CD4-positive, CD25-positive, alpha-beta regulatory T cell (primary cell): ENCODE results near the gene RBBP7. TPM values are rescaled to one million over a fixed set of nuclear protein-coding genes. Genes with fewer than 3 reads are reported as not detected.

ENCODE experiments used
- ATAC-seq, 2 donors: fragments of 150-1000 bp; cut with Tn5 transposase; one replicate each; pipeline ENCODE4 v1.10.0; 2021; ENCODE audit warnings: low read depth in 2 of 2, moderate number of reproducible peaks in 2 of 2, moderate library complexity in 1 of 2
- DNase-seq, 3 donors: peaks; one replicate each; pipeline versions ENCODE4 v3.0.0 to v3.0.0-alpha.2; 2012 to 2022; ENCODE audit warnings: mixed read lengths in 1 of 3
- H3K27ac ChIP-seq: one replicate; pipeline ENCODE4 v1.7.0; 2013; ENCODE audit warnings: mild to moderate bottlenecking, low read length; ENCODE audit not compliant: insufficient read depth, poor library complexity, severe bottlenecking
- H3K27me3 ChIP-seq: one replicate; pipeline ENCODE4 v1.7.0; 2013; ENCODE audit warnings: low read length; ENCODE audit not compliant: control insufficient read depth, insufficient read depth
- H3K36me3 ChIP-seq: one replicate; pipeline ENCODE4 v1.7.0; 2013; ENCODE audit warnings: mild to moderate bottlenecking, low read length, moderate library complexity; ENCODE audit not compliant: control insufficient read depth, insufficient read depth
- H3K4me1 ChIP-seq: 2 replicates; pipeline ENCODE4 v1.7.0; 2013; ENCODE audit warnings: mild to moderate bottlenecking, low read length; ENCODE audit not compliant: insufficient read depth, control insufficient read depth, poor library complexity, severe bottlenecking
- H3K4me3 ChIP-seq: one replicate; pipeline ENCODE4 v1.7.0; 2013; ENCODE audit warnings: low read depth, mild to moderate bottlenecking, low read length, moderate library complexity
- H3K9me3 ChIP-seq, 2 experiments: 1 replicate in 1 of 2; 2 replicates in 1 of 2; pipeline ENCODE4 v1.7.0; 2013; ENCODE audit warnings: low read length in 2 of 2, mild to moderate bottlenecking in 1 of 2, moderate library complexity in 1 of 2; ENCODE audit not compliant: control insufficient read depth in 2 of 2
- H3K27ac Mint-ChIP-seq, 3 donors: one replicate each; pipeline ENCODE4 v1.8.0; 2020 to 2022; ENCODE audit warnings: mild to moderate bottlenecking in 3 of 3, mixed read lengths in 3 of 3, moderate library complexity in 2 of 3
- H3K27me3 Mint-ChIP-seq: one replicate; pipeline ENCODE4 v1.8.0; 2022; ENCODE audit warnings: mild to moderate bottlenecking, mixed read lengths
- H3K36me3 Mint-ChIP-seq: one replicate; pipeline ENCODE4 v1.8.0; 2020; ENCODE audit warnings: mixed read lengths
- H3K4me1 Mint-ChIP-seq, 4 donors: one replicate each; pipeline ENCODE4 v1.8.0; 2020 to 2022; ENCODE audit warnings: mixed read lengths in 4 of 4, mild to moderate bottlenecking in 1 of 4
- H3K4me3 Mint-ChIP-seq, 4 donors: one replicate each; pipeline ENCODE4 v1.8.0; 2020 to 2022; ENCODE audit warnings: mild to moderate bottlenecking in 4 of 4, mixed read lengths in 4 of 4, moderate library complexity in 3 of 4
- H3K9me3 Mint-ChIP-seq, 7 donors: one replicate each; pipeline ENCODE4 v1.8.0; 2020 to 2022; ENCODE audit warnings: mixed read lengths in 7 of 7, mild to moderate bottlenecking in 3 of 7, moderate library complexity in 2 of 7
- polyA plus RNA-seq, 4 donors: library from polyadenylated mRNA; unstranded; fragments of 300-500 nt; fragmentation: Illumina TruSeq; gene quantifications; one replicate each; pipeline ENCODE4 v1.2.3, GENCODE V29; 2021
- total RNA-seq: library from RNA; stranded (reverse); gene quantifications from one replicate; pipeline ENCODE4 v1.2.3, GENCODE V29; 2022

Gene RBBP7
- 120 TPM for total RNA-seq
- 100 to 1,000 TPM; 133 to 150 (median 143) TPM for polyA plus RNA-seq

- peak; percentile 77 to 80 for ATAC-seq
- Histone ChIP-seq H3K27me3 (peaks cover 2% of the 10 kb centered on the region), H3K36me3 (no peaks in the 10 kb centered on the region), H3K4me1 (peaks cover 33% of the 10 kb centered on the region), H3K4me3 (peak within 1 kb of the TSS; percentile 92), H3K27ac (peak within 1 kb of the TSS; percentile 92), H3K9me3 (no peaks in the 10 kb centered on the region)
- Mint-ChIP-seq H3K9me3 (no peaks in the 10 kb centered on the region), H3K36me3 (peaks cover 4% of the 10 kb centered on the region), H3K27me3 (peaks cover 11% of the 10 kb centered on the region), H3K4me1 (peaks cover 14 to 48% (median 22%) of the 10 kb centered on the region in 4 donors), H3K27ac (peak within 1 kb of the TSS; percentile 97 to 98 (median 97)), H3K4me3 (peak within 1 kb of the TSS; percentile 92 to 99 (median 98))
- DNase-seq = peak; percentile 86 to 96 (median 94)
These were observed at the start of gene RBBP7 for GRCh38 chrX:16870095-16870861. Gene RBBP7, minus strand, starts transcription at chrX:16870362. Its CDS starts 309 bp downstream, at chrX:16870053.

GRCh38 chrX:16918979-16919378 is 48.8 kb upstream of the RBBP7 start:
- Mint-ChIP-seq H3K27me3 (peaks cover 7% of the 10 kb centered on the region), H3K4me3 (no peak overlapping the region), H3K36me3 (no peaks in the 10 kb centered on the region), H3K27ac (no peak overlapping the region), H3K9me3 (peaks cover 0 to 3% (median 0%) of the 10 kb centered on the region in 7 donors), H3K4me1 (no peaks in the 10 kb centered on the region)
- H3K27ac ChIP-seq = no peak overlapping the region
- H3K9me3 ChIP-seq = no peaks in the 10 kb centered on the region
- ATAC-seq (no peak), DNase-seq (no peak)
- peaks cover 8% of the 10 kb centered on the region for H3K27me3 ChIP-seq
- no peaks in the 10 kb centered on the region for H3K4me1 ChIP-seq
- H3K36me3 ChIP-seq = no peaks in the 10 kb centered on the region
- H3K4me3 ChIP-seq = no peak overlapping the region

DNA sequence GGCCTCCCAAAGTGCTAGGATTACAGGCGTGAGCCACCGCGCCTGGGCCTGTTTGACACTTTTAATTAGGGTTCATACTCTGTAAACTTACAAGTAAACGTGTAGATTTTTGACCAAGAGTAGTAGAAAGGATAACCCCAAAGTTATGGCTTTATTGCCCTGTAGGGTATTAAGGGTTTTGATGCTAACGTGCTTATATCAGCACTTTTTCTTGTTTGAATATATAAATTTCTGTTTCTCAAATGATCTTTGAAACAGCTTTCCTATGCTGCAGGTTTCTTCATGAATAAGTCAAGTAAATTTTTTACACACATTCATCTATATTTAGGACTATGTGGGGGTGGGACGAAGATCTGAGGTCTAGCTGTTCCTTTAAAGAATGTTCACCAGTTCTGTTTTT is 47.0 kb upstream of the RBBP7 start:
- Mint-ChIP-seq H3K27me3 (peaks cover 7% of the 10 kb centered on the region), H3K4me1 (no peaks in the 10 kb centered on the region), H3K4me3 (no peak overlapping the region), H3K9me3 (peaks cover 0 to 3% (median 0%) of the 10 kb centered on the region in 7 donors), H3K36me3 (no peaks in the 10 kb centered on the region), H3K27ac (no peak overlapping the region)
- no peak overlapping the region for H3K4me3 ChIP-seq
- no peaks in the 10 kb centered on the region for H3K9me3 ChIP-seq
- no peaks in the 10 kb centered on the region for H3K4me1 ChIP-seq
- ATAC-seq = no peak
- no peak overlapping the region for H3K27ac ChIP-seq
- H3K36me3 ChIP-seq = no peaks in the 10 kb centered on the region
- H3K27me3 ChIP-seq = peaks cover 8% of the 10 kb centered on the region
- DNase-seq = no peak

DNA sequence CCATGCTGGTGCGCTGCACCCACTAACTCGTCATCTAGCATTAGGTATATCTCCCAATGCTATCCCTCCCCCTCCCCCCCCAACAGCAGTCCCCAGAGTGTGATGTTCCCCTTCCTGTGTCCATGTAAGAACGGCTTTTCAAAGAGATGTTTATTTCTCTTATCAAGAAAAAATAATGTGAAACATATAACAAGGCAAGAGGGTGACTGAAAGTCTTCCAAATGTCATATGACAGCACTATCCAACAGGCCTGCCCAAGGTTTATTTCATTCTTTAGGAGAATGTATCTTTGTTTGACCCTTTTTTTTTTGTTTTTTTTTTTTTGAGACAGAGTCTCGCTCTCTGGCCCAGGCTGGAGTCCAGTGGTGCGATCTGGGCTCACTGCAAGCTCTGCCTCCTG is 46.4 kb upstream of the RBBP7 start:
- Mint-ChIP-seq H3K4me3 (no peak overlapping the region), H3K27me3 (peaks cover 4% of the 10 kb centered on the region), H3K4me1 (no peaks in the 10 kb centered on the region), H3K36me3 (no peaks in the 10 kb centered on the region), H3K27ac (no peak overlapping the region), H3K9me3 (peaks cover 0 to 3% (median 0%) of the 10 kb centered on the region in 7 donors)
- Histone ChIP-seq H3K27me3 (peaks cover 8% of the 10 kb centered on the region), H3K4me1 (no peaks in the 10 kb centered on the region), H3K4me3 (no peak overlapping the region), H3K9me3 (no peaks in the 10 kb centered on the region), H3K36me3 (no peaks in the 10 kb centered on the region), H3K27ac (no peak overlapping the region)
- DNase-seq = no peak
- ATAC-seq = no peak

DNA sequence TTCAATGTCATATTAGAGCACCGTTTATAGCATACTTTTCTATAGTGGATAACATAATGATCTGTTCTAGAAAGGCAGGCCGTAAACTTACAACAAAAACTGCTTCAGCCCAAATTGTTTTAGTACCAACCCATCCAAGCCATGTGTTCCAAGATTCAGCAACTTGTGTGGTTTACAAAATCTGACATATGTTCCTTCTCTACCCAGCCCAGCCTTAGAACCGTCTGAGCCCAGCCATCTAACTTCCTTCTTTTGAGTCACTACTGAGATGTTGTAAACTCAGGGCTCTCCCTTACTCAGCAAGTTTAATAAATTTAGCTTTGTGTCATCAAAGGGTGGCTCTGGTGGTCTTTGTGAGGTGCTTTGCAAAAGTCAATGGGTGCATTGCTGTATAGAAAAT is 43.9 kb upstream of the RBBP7 start:
- Mint-ChIP-seq H3K4me3 (no peak overlapping the region), H3K36me3 (no peaks in the 10 kb centered on the region), H3K4me1 (no peaks in the 10 kb centered on the region), H3K9me3 (peaks cover 0 to 3% (median 0%) of the 10 kb centered on the region in 7 donors), H3K27me3 (peaks cover 4% of the 10 kb centered on the region), H3K27ac (no peak overlapping the region)
- Histone ChIP-seq H3K4me3 (no peak overlapping the region), H3K4me1 (no peaks in the 10 kb centered on the region), H3K27me3 (peaks cover 4% of the 10 kb centered on the region), H3K36me3 (no peaks in the 10 kb centered on the region), H3K27ac (no peak overlapping the region), H3K9me3 (no peaks in the 10 kb centered on the region)
- DNase-seq (no peak), ATAC-seq (no peak)

GRCh38 chrX:16910376-16910775 is 40.2 kb upstream of the RBBP7 start:
- peaks cover 11% of the 10 kb centered on the region for H3K27me3 Mint-ChIP-seq
- H3K36me3 Mint-ChIP-seq = no peaks in the 10 kb centered on the region
- H3K4me3 Mint-ChIP-seq = no peak overlapping the region
- Histone ChIP-seq H3K27me3 (no peaks in the 10 kb centered on the region), H3K4me1 (no peaks in the 10 kb centered on the region), H3K9me3 (no peaks in the 10 kb centered on the region), H3K36me3 (no peaks in the 10 kb centered on the region), H3K27ac (no peak overlapping the region), H3K4me3 (no peak overlapping the region)
- ATAC-seq (no peak), DNase-seq (no peak)
- no peaks in the 10 kb centered on the region for H3K9me3 Mint-ChIP-seq
- H3K27ac Mint-ChIP-seq = no peak overlapping the region
- H3K4me1 Mint-ChIP-seq = no peaks in the 10 kb centered on the region

DNA sequence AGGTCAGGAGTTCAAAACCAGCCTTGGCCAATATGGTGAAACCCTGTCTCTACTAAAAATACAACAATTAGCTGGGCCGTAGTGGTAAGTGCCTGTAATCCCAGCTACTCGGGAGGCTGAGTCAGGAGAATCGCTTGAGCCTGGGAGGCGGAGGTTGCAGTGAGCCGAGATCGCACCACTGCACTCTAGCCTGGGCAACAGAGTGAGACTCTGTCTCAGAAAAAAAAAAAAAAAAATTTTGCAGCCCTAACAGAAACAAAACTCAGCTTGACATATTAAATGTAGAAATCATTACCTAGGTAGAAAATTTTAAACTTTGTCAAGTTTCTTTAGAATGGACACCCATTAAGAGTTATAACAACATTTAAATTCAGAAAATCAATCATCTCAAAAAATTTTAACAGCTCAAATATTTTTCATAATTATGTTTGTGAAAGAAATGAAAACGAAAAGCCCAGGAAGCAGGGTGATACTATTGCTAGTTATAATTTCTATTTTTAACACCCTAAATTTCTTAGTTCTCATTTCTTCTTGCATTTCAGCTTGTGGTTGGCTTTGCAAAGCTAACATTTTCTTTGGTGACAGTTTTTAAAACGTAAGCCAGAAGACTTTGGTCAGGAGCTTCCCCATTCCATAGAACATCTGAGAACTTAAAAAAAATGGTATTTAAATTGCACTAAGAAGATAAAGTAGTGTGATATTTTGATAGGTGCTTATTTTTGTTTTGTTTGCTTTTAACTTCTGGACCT is 33.3 kb upstream of the RBBP7 start:
- H3K27ac ChIP-seq = no peak overlapping the region
- no peak overlapping the region for H3K4me3 Mint-ChIP-seq
- no peak overlapping the region for H3K27ac Mint-ChIP-seq

More for the DNA sequence above, 33.3 kb upstream of the RBBP7 start:
- H3K4me1 ChIP-seq = no peaks in the 10 kb centered on the region
- no peaks in the 10 kb centered on the region for H3K36me3 Mint-ChIP-seq
- H3K27me3 Mint-ChIP-seq = peaks cover 10% of the 10 kb centered on the region
- no peaks in the 10 kb centered on the region for H3K9me3 ChIP-seq
- no peak overlapping the region for H3K4me3 ChIP-seq
- peaks cover 0 to 3% (median 0%) of the 10 kb centered on the region in 7 donors for H3K9me3 Mint-ChIP-seq
- no peaks in the 10 kb centered on the region for H3K4me1 Mint-ChIP-seq
- DNase-seq (no peak), ATAC-seq (no peak)
- H3K27me3 ChIP-seq = no peaks in the 10 kb centered on the region
- no peaks in the 10 kb centered on the region for H3K36me3 ChIP-seq
